ENCODE measurements around the gene FAM153A. TPM values are rescaled to one million over a fixed set of nuclear protein-coding genes. Genes with fewer than 3 reads are reported as not detected.
"Not testable (repeated sequence)": the region's sequence is repeated elsewhere in the genome, so short reads cannot be mapped to it uniquely, and the experiment has no call there.

FAM153A gene
- polyA plus RNA-seq (2014; cell fraction: cytosol; rRNA removed) = 0.37 and 5.1 TPM in 2 replicates
- 14.6 and 15.7 TPM in 2 replicates for polyA plus RNA-seq (2014; cell fraction: nucleus; rRNA removed)

GRCh38 chr5:177782792-177783633 is at the start of gene FAM153A:
FAM153A (minus strand) TSS chr5:177782899.
- DNase-seq (ENCODE audit: low spot score) = not testable (repeated sequence)

- not testable (repeated sequence) for DNase-seq (ENCODE audit: low spot score)
Observed at GRCh38 chr5:177832287-177832686, 49.6 kb upstream of the FAM153A start.

GRCh38 chr5:177826073-177826472 is 43.4 kb upstream of the FAM153A start:
- DNase-seq (ENCODE audit: low spot score) = not testable (repeated sequence)

- DNase-seq (ENCODE audit: low spot score) = not testable (repeated sequence)
Observed at GRCh38 chr5:177824776-177825175, 42.1 kb upstream of the FAM153A start.

GRCh38 chr5:177822489-177822888 is 39.8 kb upstream of the FAM153A start:
- not testable (repeated sequence) for DNase-seq (ENCODE audit: low spot score)

GRCh38 chr5:177819664-177820063 is 37.0 kb upstream of the FAM153A start:
- DNase-seq (ENCODE audit: low spot score) = not testable (repeated sequence)

GRCh38 chr5:177812814-177813425 is 30.2 kb upstream of the FAM153A start:
- DNase-seq (ENCODE audit: low spot score) = not testable (repeated sequence)

GRCh38 chr5:177812160-177812743 is 29.6 kb upstream of the FAM153A start:
- not testable (repeated sequence) for DNase-seq (ENCODE audit: low spot score)

- not testable (repeated sequence) for DNase-seq (ENCODE audit: low spot score)
Observed at GRCh38 chr5:177809209-177809913, 26.7 kb upstream of the FAM153A start.

- DNase-seq (ENCODE audit: low spot score) = not testable (repeated sequence)
Observed at GRCh38 chr5:177808420-177808819, 25.7 kb upstream of the FAM153A start.

GRCh38 chr5:177807265-177807664 is 24.6 kb upstream of the FAM153A start:
- peak; percentile 37 for DNase-seq (ENCODE audit: low spot score)

GRCh38 chr5:177801427-177801826 is 18.7 kb upstream of the FAM153A start:
- not testable (repeated sequence) for DNase-seq (ENCODE audit: low spot score)

- not testable (repeated sequence) for DNase-seq (ENCODE audit: low spot score)
Observed at GRCh38 chr5:177798237-177798840, 15.6 kb upstream of the FAM153A start.

GRCh38 chr5:177793272-177793671 is 10.6 kb upstream of the FAM153A start:
- not testable (repeated sequence) for DNase-seq (ENCODE audit: low spot score)

- DNase-seq (ENCODE audit: low spot score) = not testable (repeated sequence)
Observed at GRCh38 chr5:177791649-177792048, 8.9 kb upstream of the FAM153A start.

GRCh38 chr5:177782169-177782568 is 530 bp downstream of the FAM153A start:
- DNase-seq (ENCODE audit: low spot score) = not testable (repeated sequence)

- not testable (repeated sequence) for DNase-seq (ENCODE audit: low spot score)
Observed at GRCh38 chr5:177771206-177771605, 11.5 kb downstream of the FAM153A start.

- not testable (repeated sequence) for DNase-seq (ENCODE audit: low spot score)
Observed at GRCh38 chr5:177770646-177771045, 12.1 kb downstream of the FAM153A start.

GRCh38 chr5:177763737-177764508 is 18.8 kb downstream of the FAM153A start:
- DNase-seq (ENCODE audit: low spot score) = not testable (repeated sequence)

GRCh38 chr5:177760954-177761353 is 21.7 kb downstream of the FAM153A start:
- not testable (repeated sequence) for DNase-seq (ENCODE audit: low spot score)
